Suppressor macrophage treated with lipopolysaccharide for 4 hours (primary cell): ENCODE results near the gene ZNF324.
A peak's percentile ranks its signal among the peaks of the same experiment; 100 is the strongest.
"Not testable (repeated sequence)": the region's sequence is repeated elsewhere in the genome, so short reads cannot be mapped to it uniquely, and the experiment has no call there.

Experiments used
- DNase-seq: peaks from one replicate; pipeline ENCODE4 v3.0.0-alpha.2; 2020

Gene ZNF324

GRCh38 chr19:58473775-58474174 lies 6.9 kb downstream of the ZNF324 start:
- DNase-seq: no peak

DNA sequence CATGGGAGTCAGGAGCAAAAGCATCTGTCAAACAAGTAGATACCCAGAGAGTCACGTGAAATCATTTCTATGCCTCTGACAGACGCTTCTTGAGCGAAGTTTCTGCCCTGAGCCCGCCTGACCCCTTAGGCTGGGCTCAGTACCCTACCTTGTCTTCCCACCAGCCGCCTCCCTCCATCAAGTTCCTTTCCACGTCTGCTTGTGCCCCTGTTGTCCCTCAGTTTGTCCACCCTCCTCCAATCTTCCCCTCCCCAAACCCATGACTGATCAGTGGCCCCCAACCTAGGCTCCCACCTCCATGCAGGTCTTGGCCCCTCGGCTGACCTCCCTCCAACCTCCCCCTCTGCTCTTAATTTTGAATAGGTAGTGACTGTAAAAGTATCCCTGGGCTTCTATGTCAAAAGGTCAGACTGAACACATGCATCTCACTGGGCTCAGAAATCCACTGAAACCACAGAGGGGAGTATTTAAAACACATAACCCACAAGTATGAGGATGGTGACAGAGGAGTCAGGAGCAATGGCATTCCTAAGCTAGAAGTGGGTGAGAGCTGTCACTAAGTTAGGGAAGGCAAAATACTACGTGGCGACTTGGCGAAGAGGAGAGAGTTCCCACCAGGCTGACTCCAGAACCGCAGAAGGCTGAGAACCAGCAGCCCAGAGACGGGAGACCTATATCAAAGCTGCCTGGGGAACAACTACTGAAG lies 7.6 kb downstream of the ZNF324 start:
- DNase-seq: no peak

DNA sequence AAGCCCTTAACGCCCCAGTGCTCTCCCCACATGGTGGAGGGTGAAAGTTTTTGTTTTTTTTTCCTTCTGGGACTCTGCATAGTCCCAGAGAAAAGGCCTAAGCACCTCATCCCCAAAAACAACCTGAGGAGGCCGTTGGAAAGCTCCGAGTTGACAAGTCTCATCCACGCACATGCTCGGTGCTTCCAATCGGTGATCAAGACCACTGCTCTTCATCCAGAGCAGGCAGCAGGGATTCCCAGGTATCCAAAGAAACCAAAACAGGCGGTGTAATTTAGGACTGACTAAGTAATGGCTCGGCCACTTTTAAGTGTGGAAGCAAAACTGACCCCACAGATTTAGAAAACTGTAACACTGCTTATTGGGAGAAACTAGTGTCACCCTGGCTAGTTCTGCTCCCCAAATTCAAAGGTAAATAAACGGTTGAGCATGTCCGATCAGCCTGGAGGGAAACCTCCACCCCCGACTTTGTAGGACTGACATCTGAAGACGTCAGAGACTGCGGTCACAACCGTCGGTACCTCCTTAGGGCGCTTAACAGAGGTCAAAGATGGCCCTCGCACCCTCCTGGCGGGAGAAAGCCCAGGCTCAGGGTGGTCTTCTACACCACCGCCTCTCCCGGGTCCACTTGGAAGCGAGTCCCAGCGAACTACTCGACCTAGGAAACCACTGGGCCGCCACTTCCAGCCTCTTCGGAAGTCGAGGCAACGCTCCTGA lies 8.3 kb downstream of the ZNF324 start:
- DNase-seq: no peak

DNA sequence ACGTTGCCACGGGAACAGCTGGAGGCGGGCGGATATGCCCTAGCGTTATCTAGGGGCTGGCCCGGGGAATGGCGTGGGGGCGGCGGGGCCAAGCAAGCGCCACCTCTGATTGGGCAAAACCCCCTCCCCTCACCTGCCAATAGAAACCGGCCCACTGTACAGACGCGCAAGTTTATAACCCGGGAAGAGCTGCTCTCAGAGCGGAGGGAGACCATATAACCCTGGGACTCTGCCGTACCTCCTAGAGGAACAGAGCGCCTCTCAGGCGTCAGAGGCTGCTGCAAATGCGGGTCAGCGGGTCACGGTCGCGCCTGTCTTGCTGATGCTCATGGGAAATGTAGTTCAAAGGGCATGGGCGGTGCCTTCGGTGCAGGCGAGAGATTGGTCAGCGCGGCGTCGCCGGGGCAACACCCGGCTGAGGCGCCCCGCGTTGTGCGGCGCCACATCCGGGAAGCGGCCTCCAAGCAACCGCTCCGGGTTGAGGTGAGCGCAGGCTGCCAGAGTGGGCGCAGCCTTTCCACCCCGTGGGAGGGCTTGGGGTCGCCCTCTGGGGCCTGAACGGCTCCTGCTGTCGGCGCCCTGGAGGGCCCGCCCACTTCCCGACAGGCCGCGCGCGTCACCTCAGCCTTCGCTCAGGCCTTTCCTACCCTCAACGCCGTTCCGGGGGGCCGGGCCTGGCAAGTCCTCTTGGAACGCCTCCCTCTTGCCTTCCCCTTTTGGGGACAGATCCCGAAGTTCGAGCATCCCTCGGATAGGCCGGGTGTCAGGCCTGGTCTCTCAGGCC lies 9.0 kb downstream of the ZNF324 start, which contains the start of gene ZNF446:
TSS of gene ZNF446 (plus strand) at position 639 of the 784 bp plus-strand sequence. CDS start 867 bp downstream, outside the sequence.
- peak; percentile 95 for DNase-seq

- no peak for DNase-seq
Observed at GRCh38 chr19:58476498-58477015, 9.7 kb downstream of the ZNF324 start.

DNA sequence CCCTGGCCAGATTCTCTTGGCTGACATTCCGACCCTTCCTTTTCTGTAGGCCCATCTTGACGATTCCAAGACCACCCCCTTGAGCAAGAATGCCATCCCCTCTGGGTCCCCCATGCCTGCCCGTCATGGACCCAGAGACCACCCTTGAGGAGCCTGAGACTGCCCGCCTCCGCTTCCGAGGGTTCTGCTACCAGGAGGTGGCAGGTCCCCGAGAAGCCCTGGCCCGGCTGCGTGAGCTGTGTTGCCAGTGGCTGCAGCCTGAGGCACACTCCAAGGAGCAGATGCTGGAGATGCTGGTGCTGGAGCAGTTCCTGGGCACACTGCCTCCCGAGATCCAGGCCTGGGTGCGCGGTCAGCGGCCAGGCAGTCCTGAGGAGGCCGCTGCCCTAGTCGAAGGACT lies 10.2 kb downstream of the ZNF324 start:
- DNase-seq: no peak

DNA sequence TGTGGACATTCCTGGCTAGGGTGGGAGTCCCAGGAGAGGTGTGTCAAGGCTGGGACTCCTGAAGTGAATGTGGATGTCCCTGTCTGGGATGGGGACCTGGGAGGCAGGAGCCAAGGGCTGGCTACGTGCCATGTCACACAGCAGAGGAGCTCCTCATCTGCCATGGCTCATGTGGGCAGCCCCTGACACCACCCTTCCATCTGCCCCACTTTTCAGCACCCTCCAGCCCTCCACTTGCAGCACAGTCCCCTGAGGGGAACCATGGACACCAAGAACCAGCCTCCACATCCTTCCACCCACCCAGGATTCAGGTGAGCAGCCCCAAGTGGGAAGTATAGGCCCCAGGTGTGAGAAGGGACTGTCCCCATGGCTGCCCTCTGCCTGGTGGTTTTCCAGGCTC lies 11.0 kb downstream of the ZNF324 start:
- no peak for DNase-seq

DNA sequence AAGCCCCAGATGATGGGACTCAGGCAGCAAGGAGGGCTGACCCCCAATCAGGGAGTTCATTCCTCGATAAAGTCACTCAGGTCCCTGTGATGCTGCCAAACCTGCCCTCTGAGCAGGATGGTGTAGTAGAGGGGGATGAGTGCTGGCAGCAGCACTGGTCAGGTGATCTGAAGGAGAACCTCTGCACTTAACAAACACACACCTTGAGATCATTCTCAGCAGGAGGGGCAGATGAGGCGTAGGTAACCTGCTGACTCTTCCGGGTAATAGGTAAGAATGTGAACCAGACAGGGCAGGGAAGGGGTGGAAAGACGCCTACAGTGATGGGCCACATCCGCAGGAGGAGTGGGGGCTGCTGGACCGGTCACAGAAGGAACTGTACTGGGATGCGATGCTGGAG lies 12.4 kb downstream of the ZNF324 start:
- no peak for DNase-seq

- DNase-seq: no peak
Observed at GRCh38 chr19:58479736-58480480, 13.0 kb downstream of the ZNF324 start.

- no peak for DNase-seq
Observed at GRCh38 chr19:58480481-58480830, 13.6 kb downstream of the ZNF324 start.

DNA sequence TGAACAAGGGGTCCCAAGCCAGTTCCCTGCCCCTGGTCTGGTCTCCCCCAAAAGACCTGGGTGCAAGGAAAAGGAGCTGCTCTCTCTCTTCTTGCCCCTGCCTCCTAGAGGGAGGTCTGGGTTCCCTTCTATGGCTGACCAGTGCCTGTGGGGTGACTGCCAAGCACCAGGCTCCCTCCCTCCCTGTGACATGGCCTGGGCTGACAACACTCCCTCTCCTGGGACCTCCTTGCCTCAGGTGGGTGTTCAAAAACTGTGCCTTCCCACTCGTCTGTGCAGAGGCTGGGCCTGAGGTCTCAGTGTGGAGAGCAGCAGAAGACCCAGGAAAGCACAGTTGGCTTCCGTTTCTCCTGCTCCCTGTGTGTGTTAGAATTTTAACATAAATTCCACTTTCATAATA lies 14.0 kb downstream of the ZNF324 start:
- no peak for DNase-seq

DNA sequence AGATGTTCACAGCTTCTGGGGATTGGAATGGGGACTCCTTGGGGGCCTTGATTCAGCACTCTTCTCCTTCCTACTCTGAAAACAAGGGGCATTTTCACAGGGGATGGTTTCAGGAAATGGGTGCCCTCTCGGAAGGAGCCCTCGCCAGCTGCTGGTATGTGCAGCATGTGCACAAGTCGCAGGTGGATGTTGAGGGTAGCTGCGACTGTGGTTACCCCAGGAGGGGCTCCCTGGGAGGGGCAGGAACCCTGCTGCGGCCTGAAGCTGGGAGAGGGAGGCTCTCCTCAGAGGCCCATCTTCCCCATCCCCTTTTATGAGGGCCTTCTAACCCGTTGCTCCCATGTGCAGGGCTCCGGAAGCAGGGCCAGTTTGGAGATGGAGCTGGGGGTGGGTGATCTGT lies 15.5 kb downstream of the ZNF324 start:
- no peak for DNase-seq

DNA sequence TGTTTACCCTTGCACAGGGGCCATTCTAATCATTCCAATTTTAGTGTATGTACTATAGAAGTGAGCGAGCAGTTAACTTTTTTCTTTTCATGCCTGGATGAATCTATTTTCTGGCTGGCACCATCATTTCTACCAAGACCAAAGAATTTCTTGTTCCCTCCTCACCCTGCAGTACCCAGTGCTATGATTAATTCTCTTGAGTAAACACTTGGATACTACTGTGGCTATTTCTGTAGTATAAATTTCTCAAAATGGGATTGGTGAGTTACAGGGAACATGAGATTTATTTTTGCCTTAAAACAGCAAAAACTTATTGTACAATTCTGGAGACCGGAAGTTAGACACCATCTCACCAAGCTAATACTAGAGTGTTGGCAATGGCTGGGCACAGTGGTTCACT lies 16.9 kb downstream of the ZNF324 start:
- DNase-seq: no peak

DNA sequence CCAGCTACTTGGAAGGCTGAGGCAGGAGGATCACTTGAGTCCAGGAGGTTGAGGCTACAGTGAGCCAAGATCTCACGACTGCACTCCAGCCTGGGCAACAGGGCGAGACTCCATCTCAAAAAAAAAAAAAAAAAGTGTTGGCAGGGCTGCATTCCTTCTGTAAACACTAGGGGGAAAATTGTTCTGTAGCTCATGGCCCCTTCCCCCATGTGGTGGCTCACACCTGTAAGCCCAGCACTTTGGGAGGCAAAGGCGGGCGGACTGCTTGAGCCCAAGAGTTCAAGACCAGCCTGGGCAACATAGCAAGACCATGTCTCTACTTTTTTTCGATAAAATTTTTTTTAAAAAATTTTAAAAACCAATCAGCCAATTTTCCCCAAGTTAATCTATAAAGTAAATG lies 17.5 kb downstream of the ZNF324 start:
- DNase-seq: not testable (repeated sequence)

DNA sequence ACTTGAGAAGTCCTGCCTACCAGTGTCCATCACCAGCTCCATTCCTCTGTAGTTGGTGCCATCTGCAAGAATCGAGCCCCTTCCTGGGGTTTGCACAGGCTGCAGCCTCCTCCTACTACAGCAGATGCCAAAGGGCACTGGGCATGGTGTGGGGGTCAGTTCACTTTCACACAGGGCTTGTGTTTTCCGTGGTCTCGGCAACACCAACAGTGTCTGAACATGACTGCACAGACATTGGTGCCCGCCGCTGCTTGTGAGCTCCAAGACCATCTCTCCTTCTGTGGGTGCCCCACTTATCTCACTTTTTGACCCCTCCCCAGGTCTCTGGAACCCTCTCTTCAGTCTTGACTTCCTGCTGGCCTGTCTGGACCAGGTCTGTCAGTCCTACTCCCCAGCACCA lies 24.5 kb downstream of the ZNF324 start:
- DNase-seq: no peak

- DNase-seq: no peak
Observed at GRCh38 chr19:58492265-58492664, 25.4 kb downstream of the ZNF324 start.

DNA sequence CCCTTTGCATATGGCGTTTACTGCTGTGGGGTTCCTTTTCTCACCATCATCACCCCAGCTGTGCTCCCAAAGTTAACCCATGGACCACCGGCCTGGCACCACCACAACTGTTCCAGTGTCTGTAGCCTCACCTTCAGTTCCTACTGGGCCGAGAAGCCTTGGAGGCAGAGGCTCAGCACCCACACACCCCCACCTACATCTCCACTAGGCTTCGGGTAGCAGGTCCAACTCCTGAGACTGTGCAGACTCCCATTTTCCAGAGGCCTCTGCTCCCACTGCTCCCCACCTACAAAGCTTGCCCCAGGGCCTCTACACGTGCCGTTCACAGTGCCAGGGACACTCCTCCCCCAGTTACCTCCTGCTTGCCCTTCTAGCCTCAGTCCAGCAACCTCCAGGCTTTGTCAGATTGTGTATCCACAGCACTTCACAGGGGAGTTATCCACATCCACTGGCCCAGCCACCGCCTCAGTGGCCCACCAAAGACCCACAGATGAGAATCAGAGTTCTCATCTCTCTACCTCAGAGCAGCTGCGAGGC lies 30.8 kb downstream of the ZNF324 start:
- DNase-seq: no peak

DNA sequence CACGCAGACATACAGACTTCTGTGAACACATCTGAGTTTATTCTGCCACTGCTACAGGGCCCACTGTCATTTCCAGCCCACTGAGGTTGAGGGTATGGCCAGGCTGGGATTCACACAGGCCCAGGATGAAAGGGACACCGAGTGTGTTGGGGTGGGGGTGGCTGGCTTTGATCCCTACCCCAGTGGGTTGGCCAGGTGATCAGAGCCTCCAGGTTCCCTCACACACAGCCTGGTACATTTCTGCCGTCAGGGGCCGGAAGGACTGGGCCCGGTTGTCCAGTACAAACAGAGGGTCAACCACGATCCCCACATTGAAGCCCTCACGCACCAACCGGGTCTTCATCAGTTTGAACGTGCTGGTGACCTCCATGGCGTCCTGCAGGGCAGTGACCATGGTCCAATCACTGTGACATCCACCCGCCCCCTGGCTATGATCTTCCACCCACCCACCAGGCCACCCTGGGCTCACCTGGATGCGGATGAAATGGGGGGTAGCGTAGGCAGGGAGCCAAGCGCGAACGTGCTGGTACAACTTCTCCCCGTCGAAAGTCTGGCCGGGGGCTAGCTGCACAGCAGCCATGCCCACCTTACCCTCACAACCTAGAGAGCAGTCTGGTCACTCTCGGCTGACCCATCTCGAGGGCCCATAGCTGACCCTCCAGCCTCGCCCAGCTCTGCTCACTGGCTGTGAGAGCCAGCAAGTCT lies 31.6 kb downstream of the ZNF324 start:
- DNase-seq: no peak

DNA sequence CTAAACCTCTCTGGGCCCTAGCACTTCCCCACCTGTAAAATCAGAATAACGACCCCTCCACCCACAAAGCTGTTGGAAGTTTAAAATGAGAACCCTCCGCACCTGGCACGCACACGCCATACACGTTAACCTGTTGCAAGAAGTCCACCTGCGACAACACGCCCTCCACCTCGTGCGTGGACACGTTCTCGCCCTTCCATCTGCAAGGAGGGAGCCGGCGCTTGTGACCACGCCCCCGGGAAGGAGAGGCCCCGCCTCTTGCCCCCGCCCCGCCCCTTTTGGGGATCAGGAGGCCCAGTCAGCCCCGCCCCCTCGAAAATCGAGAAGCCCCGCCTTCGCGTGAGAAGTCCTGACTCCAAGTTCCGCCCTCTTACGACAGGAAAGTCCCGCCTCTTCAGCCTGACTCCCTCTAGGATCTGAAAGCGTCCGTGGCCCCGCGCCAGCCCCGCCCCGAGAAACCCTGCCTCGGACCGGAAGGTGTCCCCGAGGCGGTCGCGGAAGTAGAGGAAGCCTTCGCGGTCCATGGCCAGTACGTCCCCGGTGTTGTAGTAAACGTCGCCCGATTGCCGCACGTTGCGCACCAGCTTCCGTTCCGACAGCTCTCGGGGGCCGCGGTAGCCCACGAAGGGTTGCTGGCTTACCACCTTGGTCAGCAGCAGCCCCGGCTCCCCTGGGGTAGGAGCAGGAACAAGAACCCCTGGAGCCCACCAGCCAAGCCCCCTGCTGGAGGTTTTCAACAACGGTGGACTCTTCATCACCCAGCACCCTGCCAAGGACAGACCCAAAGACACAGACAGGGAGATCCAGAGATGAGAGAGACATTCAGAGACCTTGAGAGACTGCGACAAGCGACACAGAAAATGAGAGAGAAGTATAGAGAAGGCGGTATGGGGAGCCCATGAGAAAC lies 32.4 kb downstream of the ZNF324 start:
- DNase-seq: peak; percentile 99

DNA sequence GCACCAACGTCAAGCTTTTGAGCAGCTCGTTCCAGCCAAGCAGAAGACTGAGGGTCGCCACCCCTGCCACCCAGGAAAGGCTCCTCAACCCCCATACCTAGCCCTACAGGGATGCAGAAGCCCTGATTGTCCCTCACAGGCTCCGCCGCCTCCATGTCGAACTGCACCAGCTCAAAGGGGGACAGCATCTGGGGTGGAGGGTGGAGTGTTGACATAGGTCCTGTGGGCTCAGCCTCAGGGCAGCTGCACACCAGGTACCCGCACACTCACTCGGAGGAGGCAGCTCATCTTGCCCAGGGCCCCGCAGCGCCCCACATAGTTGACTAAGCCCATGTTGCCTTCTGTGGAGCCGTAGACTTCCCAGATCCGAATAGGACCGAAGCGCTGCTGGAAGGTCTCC lies 33.4 kb downstream of the ZNF324 start:
- DNase-seq: no peak
